SK-N-SH (cell line): ENCODE measurements around the gene SPP2. TPM values are rescaled to one million over a fixed set of nuclear protein-coding genes. Genes with fewer than 3 reads are reported as not detected.

Experiments used
- CTCF ChIA-PET: fragments of 300-600, 350-600 bp; formaldehyde crosslinking; extraction: SDS; loops from one replicate; lab custom pipeline; 2021; lab: Yijun Ruan, JAX
- POLR2A ChIA-PET: fragments of 350-600 bp; sonication (Branson Sonifier 250); formaldehyde crosslinking; extraction: SDS; loops from one replicate; lab custom pipeline; 2020; ENCODE audit warnings: antibody characterized with exemption, inconsistent platforms; lab: Yijun Ruan, JAX
- DNase-seq: peaks from one replicate; pipeline ENCODE4 v3.0.0; 2012
- H2AFZ ChIP-seq: fragments of 200-600 bp; sonication (generic); 2 replicates; pipeline ENCODE4 v1.8.1; 2016; ENCODE audit warnings: antibody characterized with exemption, mild to moderate bottlenecking, low read depth
- H3F3A ChIP-seq: fragments of 200-600 bp; sonication (generic); replicated peaks from 2 replicates; pipeline ENCODE3; 2016; ENCODE audit warnings: antibody characterized with exemption, mild to moderate bottlenecking; ENCODE audit not compliant: insufficient read depth
- H3K27ac ChIP-seq, 2 experiments: fragments of 200-500 bp in 1 of 2; fragments of 200-600 bp in 1 of 2; sonication (Bioruptor generic) in 1 of 2; sonication (generic), shearing (Covaris generic) in 1 of 2; 2 replicates each; pipeline versions ENCODE4 v1.5.1 to v1.6.1; 2014 to 2016; ENCODE audit warnings: low read depth in 2 of 2, inconsistent platforms in 1 of 2, low read length in 1 of 2, mild to moderate bottlenecking in 1 of 2, mixed read lengths in 1 of 2
- H3K27me3 ChIP-seq: fragments of 200-600 bp; sonication (generic), shearing (Covaris generic); 2 replicates; pipeline ENCODE4 v1.6.1; 2016; ENCODE audit warnings: mixed run types; ENCODE audit not compliant: insufficient read depth
- H3K36me3 ChIP-seq, 2 experiments: fragments of 200-500 bp in 1 of 2; fragments of 200-600 bp in 1 of 2; sonication (Bioruptor generic) in 1 of 2; sonication (generic) in 1 of 2; replicated peaks in 1 of 2; 2 replicates each; pipeline versions ENCODE3 to v1.5.1; 2014 to 2016; ENCODE audit warnings: low read length in 1 of 2, mild to moderate bottlenecking in 1 of 2; ENCODE audit not compliant: insufficient read depth in 2 of 2, control insufficient read depth in 1 of 2
- H3K4me1 ChIP-seq, 2 experiments: fragments of 200-500 bp in 1 of 2; fragments of 200-600 bp in 1 of 2; sonication (Bioruptor generic) in 1 of 2; sonication (generic), shearing (Covaris generic) in 1 of 2; 2 replicates each; pipeline versions ENCODE4 v1.5.1 to v1.6.1; 2014 to 2016; ENCODE audit warnings: low read depth in 1 of 2, low read length in 1 of 2, mixed run types in 1 of 2; ENCODE audit not compliant: insufficient read depth in 2 of 2, control insufficient read depth in 1 of 2
- H3K4me2 ChIP-seq: fragments of 200-600 bp; sonication (generic), shearing (Covaris generic); 2 replicates; pipeline ENCODE4 v1.6.1; 2017; ENCODE audit warnings: mixed run types
- H3K4me3 ChIP-seq, 2 experiments: fragments of 200-500 bp in 1 of 2; fragments of 200-600 bp in 1 of 2; sonication (Bioruptor generic) in 1 of 2; sonication (generic), shearing (Covaris generic) in 1 of 2; 2 replicates each; pipeline versions ENCODE4 v1.5.1 to v1.8.1; 2014 to 2016; ENCODE audit warnings: low read depth in 2 of 2, inconsistent platforms in 1 of 2, low read length in 1 of 2, mild to moderate bottlenecking in 1 of 2, mixed read lengths in 1 of 2, moderate library complexity in 1 of 2
- H3K79me2 ChIP-seq: fragments of 200-600 bp; sonication (generic); 2 replicates; pipeline ENCODE4 v1.8.1; 2017; ENCODE audit warnings: mild to moderate bottlenecking; ENCODE audit not compliant: insufficient read depth
- H3K9ac ChIP-seq: fragments of 200-600 bp; sonication (generic); 2 replicates; pipeline ENCODE4 v1.6.1; 2017; ENCODE audit warnings: mixed run types
- H3K9me2 ChIP-seq: fragments of 200-600 bp; sonication (generic); 2 replicates; pipeline ENCODE4 v1.6.1; 2017; ENCODE audit warnings: mixed run types
- H3K9me3 ChIP-seq: fragments of 200-600 bp; sonication (generic); 2 replicates; pipeline ENCODE4 v1.6.1; 2017; ENCODE audit warnings: mixed run types, mild to moderate bottlenecking, moderate library complexity
- H4K20me1 ChIP-seq: fragments of 200-600 bp; sonication (generic); 2 replicates; pipeline ENCODE4 v1.6.1; 2017; ENCODE audit warnings: mild to moderate bottlenecking, mixed run types; ENCODE audit not compliant: insufficient read depth
- ELF1 ChIP-seq: IDR thresholded peaks from 2 replicates; pipeline ENCODE4 v1.4.0; 2012
- JUND ChIP-seq: IDR thresholded peaks from 2 replicates; pipeline ENCODE4 v1.4.0; 2012
- MEF2A ChIP-seq: IDR thresholded peaks from 2 replicates; pipeline ENCODE4 v1.4.0; 2012; ENCODE audit warnings: low read depth, borderline replicate concordance
- RCOR1 ChIP-seq: fragments of 150-350 bp; IDR thresholded peaks from 2 replicates; pipeline ENCODE4 v1.6.1; 2017; ENCODE audit warnings: antibody characterized with exemption, low read length
- SMC3 ChIP-seq: IDR thresholded peaks from 2 replicates; pipeline ENCODE4 v1.6.1; 2012; ENCODE audit warnings: low read depth, low read length, improper control_type of control experiment
- TAF1 ChIP-seq: IDR thresholded peaks from 2 replicates; pipeline ENCODE4 v1.6.1; 2012; ENCODE audit warnings: low read depth, mild to moderate bottlenecking, low read length, moderate library complexity, borderline replicate concordance
- TCF12 ChIP-seq: IDR thresholded peaks from 2 replicates; pipeline ENCODE4 v1.4.0; 2012
- YY1 ChIP-seq: IDR thresholded peaks from 2 replicates; pipeline ENCODE4 v1.4.0; 2012; ENCODE audit warnings: low read depth, mild to moderate bottlenecking
- WGBS: methylation state at CpG from one replicate; pipeline ENCODE4 v1.1.6; 2017; ENCODE audit warnings: low lambda C conversion rate; 5-methylcytosine and 5-hydroxymethylcytosine counted together
- polyA plus RNA-seq, 3 experiments: library from polyadenylated mRNA; depleted of rRNA; stranded (reverse); fragments of >200 nt; gene quantifications; 2 replicates each; pipeline ENCODE4 v1.2.3, GENCODE V29; 2012
- TF ChIP-seq, protein P1 (sequence below): IDR thresholded peaks from 2 replicates; pipeline ENCODE4 v1.6.1; 2012; ENCODE audit warnings: mild to moderate bottlenecking, low read depth, low read length, moderate library complexity
- TF ChIP-seq, protein P2 (sequence below): IDR thresholded peaks from 2 replicates; pipeline ENCODE4 v1.4.0; 2012; ENCODE audit warnings: low read depth
- TF ChIP-seq, protein P3 (sequence below): IDR thresholded peaks from 2 replicates; pipeline ENCODE4 v1.4.0; 2012; ENCODE audit warnings: low read depth, borderline replicate concordance

Gene SPP2
- polyA plus RNA-seq, 1 of the 3 experiments (the other 2 are of a cell fraction), result 0.30 TPM

DNA sequence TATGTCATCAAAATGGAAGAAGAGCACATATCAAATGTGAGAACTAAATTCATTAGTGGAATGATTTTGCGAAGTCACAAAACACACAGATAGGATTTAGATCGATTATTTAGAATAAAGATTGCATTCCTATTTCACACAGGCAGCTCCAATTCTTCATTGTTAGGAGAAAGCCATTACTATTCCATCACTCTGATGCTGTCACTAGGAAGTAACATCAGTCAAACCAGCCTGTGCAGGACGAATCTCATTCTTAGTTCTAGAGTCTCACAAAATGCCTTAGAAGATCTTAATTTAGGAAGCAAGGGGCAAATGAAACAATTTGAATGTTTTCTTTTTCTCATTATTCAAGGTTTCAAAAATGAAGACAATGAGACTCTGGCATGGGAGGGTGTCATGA, 44.0 kb upstream of the SPP2 start:
- Histone ChIP-seq H3K9ac (no peak overlapping the region), H3K27me3 (no peaks in the 10 kb centered on the region), H3K4me1 (peaks cover 0 to 17% of the 10 kb centered on the region in 2 experiments; a peak in 3 of 4 replicates), H3K79me2 (no peaks in the 10 kb centered on the region)
- TF ChIP-seq YY1, result no peak
- TF ChIP-seq, protein P1, sequence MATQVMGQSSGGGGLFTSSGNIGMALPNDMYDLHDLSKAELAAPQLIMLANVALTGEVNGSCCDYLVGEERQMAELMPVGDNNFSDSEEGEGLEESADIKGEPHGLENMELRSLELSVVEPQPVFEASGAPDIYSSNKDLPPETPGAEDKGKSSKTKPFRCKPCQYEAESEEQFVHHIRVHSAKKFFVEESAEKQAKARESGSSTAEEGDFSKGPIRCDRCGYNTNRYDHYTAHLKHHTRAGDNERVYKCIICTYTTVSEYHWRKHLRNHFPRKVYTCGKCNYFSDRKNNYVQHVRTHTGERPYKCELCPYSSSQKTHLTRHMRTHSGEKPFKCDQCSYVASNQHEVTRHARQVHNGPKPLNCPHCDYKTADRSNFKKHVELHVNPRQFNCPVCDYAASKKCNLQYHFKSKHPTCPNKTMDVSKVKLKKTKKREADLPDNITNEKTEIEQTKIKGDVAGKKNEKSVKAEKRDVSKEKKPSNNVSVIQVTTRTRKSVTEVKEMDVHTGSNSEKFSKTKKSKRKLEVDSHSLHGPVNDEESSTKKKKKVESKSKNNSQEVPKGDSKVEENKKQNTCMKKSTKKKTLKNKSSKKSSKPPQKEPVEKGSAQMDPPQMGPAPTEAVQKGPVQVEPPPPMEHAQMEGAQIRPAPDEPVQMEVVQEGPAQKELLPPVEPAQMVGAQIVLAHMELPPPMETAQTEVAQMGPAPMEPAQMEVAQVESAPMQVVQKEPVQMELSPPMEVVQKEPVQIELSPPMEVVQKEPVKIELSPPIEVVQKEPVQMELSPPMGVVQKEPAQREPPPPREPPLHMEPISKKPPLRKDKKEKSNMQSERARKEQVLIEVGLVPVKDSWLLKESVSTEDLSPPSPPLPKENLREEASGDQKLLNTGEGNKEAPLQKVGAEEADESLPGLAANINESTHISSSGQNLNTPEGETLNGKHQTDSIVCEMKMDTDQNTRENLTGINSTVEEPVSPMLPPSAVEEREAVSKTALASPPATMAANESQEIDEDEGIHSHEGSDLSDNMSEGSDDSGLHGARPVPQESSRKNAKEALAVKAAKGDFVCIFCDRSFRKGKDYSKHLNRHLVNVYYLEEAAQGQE, result no peak
- TF ChIP-seq ELF1, result no peak
- TF ChIP-seq, all 33 proteins: peak for 0
- no peaks in the 10 kb centered on the region for H4K20me1 ChIP-seq
- ChIA-PET POLR2A (no interaction called here), CTCF (no interaction called here)
- H2AFZ ChIP-seq, result no peak overlapping the region
- DNase-seq, result no peak
- no peak overlapping the region for H3K4me2 ChIP-seq
- no peaks in the 10 kb centered on the region for H3K36me3 ChIP-seq
- H3K9me3 ChIP-seq, result no peaks in the 10 kb centered on the region
- H3F3A ChIP-seq, result peaks cover 4% of the 10 kb centered on the region
- H3K4me3 ChIP-seq, result no peak overlapping the region
- 86% methylated on average over 3 of the region's 3 CpGs for WGBS
- H3K9me2 ChIP-seq, result no peaks in the 10 kb centered on the region
- no peak overlapping the region for H3K27ac ChIP-seq

DNA sequence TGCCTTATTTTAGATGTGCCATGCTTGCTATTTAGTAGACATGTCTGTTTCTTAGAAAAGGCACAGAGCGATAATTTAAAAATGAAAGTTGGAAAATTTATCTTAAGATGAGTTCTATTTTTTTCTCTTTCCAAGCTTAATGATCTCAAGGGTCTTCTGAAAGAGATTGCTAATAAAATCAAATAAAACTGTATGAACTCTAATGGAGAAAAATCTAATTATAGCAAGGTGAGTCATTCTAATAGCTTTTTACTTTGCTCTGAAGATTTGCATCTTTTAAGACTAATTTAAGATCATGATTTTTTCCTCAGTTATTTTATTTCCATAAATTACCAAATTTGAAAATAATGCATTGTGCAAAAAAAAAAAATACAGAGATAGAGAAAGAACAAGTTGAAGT, 36.1 kb upstream of the SPP2 start:
- H3K9me2 ChIP-seq, result no peaks in the 10 kb centered on the region
- H3F3A ChIP-seq, result no peaks in the 10 kb centered on the region
- no peaks in the 10 kb centered on the region for H4K20me1 ChIP-seq
- H3K9ac ChIP-seq, result no peak overlapping the region
- ChIA-PET POLR2A (no interaction called here), CTCF (interaction anchor here (1.1 kb wide), 1 partner anchor 121 kb away, joined by 3 read pairs; no protein-coding TSS in a partner anchor)
- no peaks in the 10 kb centered on the region for H3K27me3 ChIP-seq
- no peak for DNase-seq
- no peak overlapping the region for H3K27ac ChIP-seq
- H3K4me2 ChIP-seq, result no peak overlapping the region
- H3K4me1 ChIP-seq, result 0 out of 4 replicates have a peak, but pooled peaks cover 0 to 8% of the 10 kb centered on the region in 2 experiments
- WGBS, result 80% methylated on average over 1 of the region's 1 CpG
- 0 out of 2 replicates have a peak overlapping the region, but pooled peaks have one; percentile 12 for H2AFZ ChIP-seq
- no peaks in the 10 kb centered on the region for H3K36me3 ChIP-seq
- no peaks in the 10 kb centered on the region for H3K79me2 ChIP-seq
- no peaks in the 10 kb centered on the region for H3K9me3 ChIP-seq
- TF ChIP-seq, protein P2, sequence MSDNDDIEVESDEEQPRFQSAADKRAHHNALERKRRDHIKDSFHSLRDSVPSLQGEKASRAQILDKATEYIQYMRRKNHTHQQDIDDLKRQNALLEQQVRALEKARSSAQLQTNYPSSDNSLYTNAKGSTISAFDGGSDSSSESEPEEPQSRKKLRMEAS, result no peak
- H3K4me3 ChIP-seq, result no peak overlapping the region

DNA sequence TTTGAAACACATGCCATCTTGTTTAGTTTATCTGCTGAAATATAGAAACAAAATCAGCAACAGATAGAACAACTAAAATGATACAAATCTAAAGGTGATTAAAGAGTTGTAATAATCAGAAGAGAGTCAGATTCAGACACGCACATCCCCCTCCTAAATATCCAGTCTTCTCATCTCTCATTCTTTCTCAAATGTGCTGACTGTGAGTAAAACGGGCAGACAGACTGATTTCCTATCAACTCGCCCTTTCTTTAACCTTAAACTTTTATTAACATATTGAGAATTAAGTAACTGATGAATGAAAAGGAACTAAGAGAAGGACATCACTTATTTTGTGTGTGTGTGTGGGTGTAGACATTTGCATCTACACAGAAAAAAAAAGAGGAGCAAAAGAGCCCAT, 34.6 kb upstream of the SPP2 start:
- WGBS, result 88% methylated on average over 3 of the region's 3 CpGs
- TF ChIP-seq RCOR1 (no peak), TCF12 (no peak), MEF2A (no peak), TAF1 (no peak), SMC3 (no peak), JUND (no peak)
- TF ChIP-seq, protein P2, result no peak
- TF ChIP-seq, protein P1, result no peak
- TF ChIP-seq, protein P3, sequence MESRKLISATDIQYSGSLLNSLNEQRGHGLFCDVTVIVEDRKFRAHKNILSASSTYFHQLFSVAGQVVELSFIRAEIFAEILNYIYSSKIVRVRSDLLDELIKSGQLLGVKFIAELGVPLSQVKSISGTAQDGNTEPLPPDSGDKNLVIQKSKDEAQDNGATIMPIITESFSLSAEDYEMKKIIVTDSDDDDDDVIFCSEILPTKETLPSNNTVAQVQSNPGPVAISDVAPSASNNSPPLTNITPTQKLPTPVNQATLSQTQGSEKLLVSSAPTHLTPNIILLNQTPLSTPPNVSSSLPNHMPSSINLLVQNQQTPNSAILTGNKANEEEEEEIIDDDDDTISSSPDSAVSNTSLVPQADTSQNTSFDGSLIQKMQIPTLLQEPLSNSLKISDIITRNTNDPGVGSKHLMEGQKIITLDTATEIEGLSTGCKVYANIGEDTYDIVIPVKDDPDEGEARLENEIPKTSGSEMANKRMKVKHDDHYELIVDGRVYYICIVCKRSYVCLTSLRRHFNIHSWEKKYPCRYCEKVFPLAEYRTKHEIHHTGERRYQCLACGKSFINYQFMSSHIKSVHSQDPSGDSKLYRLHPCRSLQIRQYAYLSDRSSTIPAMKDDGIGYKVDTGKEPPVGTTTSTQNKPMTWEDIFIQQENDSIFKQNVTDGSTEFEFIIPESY, result no peak

More for the DNA sequence above, 34.6 kb upstream of the SPP2 start:
- POLR2A ChIA-PET, result no interaction called here
- Histone ChIP-seq H3K36me3 (no peaks in the 10 kb centered on the region), H3K4me1 (0 out of 4 replicates have a peak, but pooled peaks cover 0 to 8% of the 10 kb centered on the region in 2 experiments), H3K9ac (no peak overlapping the region), H3K79me2 (no peaks in the 10 kb centered on the region), H3F3A (no peaks in the 10 kb centered on the region), H4K20me1 (no peaks in the 10 kb centered on the region), H3K27ac (no peak overlapping the region), H3K9me3 (no peaks in the 10 kb centered on the region), H3K4me3 (no peak overlapping the region), H3K4me2 (no peak overlapping the region), H3K9me2 (no peaks in the 10 kb centered on the region), H2AFZ (no peak overlapping the region), H3K27me3 (no peaks in the 10 kb centered on the region)
- no peak for DNase-seq
- CTCF ChIA-PET, result no interaction called here
